ENCODE data around the gene TRPV4. TPM values are rescaled to one million over a fixed set of nuclear protein-coding genes. Genes with fewer than 3 reads are reported as not detected.

TRPV4 gene
- polyA plus RNA-seq, 1 experiment: 5.2 TPM

DNA sequence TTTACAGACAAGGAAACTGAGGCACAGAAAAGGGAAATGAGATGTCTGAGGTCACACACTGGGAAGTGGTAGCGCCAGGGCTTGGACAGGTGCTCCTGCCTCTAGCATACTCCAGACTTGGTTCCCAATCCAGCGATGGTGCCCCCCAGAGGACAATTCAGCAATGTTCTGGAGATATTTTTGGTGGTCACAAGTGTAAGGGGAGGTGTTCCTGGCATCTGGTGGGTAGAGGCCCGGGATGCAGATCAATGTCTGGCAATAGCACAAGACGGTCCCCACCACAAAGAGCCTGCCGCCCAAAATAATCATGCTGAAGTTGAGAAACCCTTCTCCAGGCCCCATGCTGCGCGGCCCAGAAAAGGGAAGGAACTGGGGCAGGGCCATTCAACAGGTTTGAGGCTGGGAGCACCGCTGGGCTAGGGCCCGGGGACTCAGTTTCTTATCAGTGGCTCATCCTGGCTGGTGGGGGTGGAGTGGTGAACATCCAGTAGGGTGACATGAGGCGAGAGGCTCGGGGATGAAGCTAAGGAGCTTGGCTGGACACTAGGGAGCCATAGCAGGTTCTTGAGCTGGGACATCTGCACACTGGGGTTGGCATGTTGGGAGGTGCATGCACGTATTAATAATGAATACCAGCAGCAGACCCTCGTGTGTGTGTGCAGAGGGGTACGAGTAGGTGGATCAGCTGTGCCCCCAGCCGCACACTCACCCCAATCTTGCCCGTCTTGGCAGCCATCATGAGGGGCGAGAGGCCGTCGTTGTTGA is 35.1 kb downstream of the TRPV4 start:
- Histone ChIP-seq H3K9me3 (ENCODE audit: control insufficient read depth, insufficient read depth, low read length) (no peaks in the 10 kb centered on the region; the same call in 1 of the 2 replicates), H3K27ac (ENCODE audit: low read depth, low read length) (no peak overlapping the region), H3K27me3 (ENCODE audit: control insufficient read depth, insufficient read depth, low read length) (no peaks in the 10 kb centered on the region), H3K4me3 (ENCODE audit: low read depth, low read length) (no peak overlapping the region)
- no peak for DNase-seq (ENCODE audit: low read depth, low spot score)
- ChIA-PET CTCF (no interaction called here), POLR2A (no interaction called here)
- TF ChIP-seq CTCF (IDR thresholded peaks at IDR 0.05; ENCODE audit: low read depth, low read length): 0 out of 2 replicates have a peak, but pooled peaks have one; percentile 9

GRCh38 chr12:109796057-109796456 is 37.1 kb downstream of the TRPV4 start:
- no peak for DNase-seq (ENCODE audit: low read depth, low spot score)
- Histone ChIP-seq H3K27me3 (ENCODE audit: control insufficient read depth, insufficient read depth, low read length) (no peaks in the 10 kb centered on the region), H3K4me3 (ENCODE audit: low read depth, low read length) (no peak overlapping the region), H3K27ac (ENCODE audit: low read depth, low read length) (no peak overlapping the region), H3K9me3 (ENCODE audit: control insufficient read depth, insufficient read depth, low read length) (no peaks in the 10 kb centered on the region; the same call in 1 of the 2 replicates)
- CTCF ChIA-PET: interaction anchor here (0.6 to 2.5 kb wide), 3 partner anchors 9 to 200 kb away, joined by 3 to 32 read pairs (median 9); no protein-coding TSS in a partner anchor
- POLR2A ChIA-PET: no interaction called here
- TF ChIP-seq CTCF (IDR thresholded peaks at IDR 0.05; ENCODE audit: low read depth, low read length): no peak

- DNase-seq (ENCODE audit: low read depth, low spot score): no peak
- H3K27me3 ChIP-seq (ENCODE audit: control insufficient read depth, insufficient read depth, low read length): no peaks in the 10 kb centered on the region
- TF ChIP-seq CTCF (IDR thresholded peaks at IDR 0.05; ENCODE audit: low read depth, low read length): no peak
- CTCF ChIA-PET: interaction anchor here (0.7 to 2.5 kb wide), 3 partner anchors 10 to 56 kb away, joined by 5 to 32 read pairs (median 9); no protein-coding TSS in a partner anchor
- H3K4me3 ChIP-seq (ENCODE audit: low read depth, low read length): no peak overlapping the region
- POLR2A ChIA-PET: interaction anchor here (0.6 kb wide), 1 partner anchor 245 kb away, joined by 6 read pairs; no protein-coding TSS in a partner anchor
- no peak overlapping the region for H3K27ac ChIP-seq (ENCODE audit: low read depth, low read length)
- no peaks in the 10 kb centered on the region; the same call in 1 of the 2 replicates for H3K9me3 ChIP-seq (ENCODE audit: control insufficient read depth, insufficient read depth, low read length)
Measured at GRCh38 chr12:109795023-109795422, 38.2 kb downstream of the TRPV4 start.

DNA sequence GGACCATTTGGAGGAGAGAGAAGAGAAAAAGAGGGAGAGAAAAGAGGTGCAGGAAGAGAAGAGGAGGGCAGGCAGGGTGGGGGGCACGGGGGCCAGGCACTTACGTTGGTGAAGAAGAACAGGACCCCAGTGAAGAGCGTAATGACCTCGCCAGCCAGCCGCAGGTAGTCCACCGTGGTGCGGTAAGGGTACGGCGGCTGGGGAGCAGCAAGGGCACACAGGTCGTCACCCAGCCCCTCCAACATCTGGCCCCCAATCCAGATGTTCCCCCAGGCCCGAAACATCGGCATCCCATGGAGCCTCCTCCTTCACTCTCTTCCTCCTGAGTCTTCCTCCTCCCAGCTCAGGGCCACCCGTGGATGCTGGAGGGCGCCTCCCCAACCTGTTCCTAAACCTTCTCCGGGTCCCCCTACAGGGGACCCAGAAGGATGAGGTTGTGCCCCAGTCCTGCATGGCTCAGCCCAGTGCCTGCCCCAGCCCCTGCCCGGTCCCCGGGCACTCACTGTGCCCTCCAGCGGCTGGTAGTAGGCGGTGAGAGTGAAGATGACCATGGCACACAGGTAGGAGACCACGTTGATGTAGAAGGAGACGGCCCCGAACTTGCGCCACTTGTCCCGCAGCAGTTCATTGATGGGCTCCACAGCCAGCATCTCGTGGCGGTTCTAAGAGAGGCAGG is 39.2 kb downstream of the TRPV4 start:
- H3K4me3 ChIP-seq (ENCODE audit: low read depth, low read length): no peak overlapping the region
- ChIA-PET POLR2A (no interaction called here), CTCF (interaction anchor here (2.5 kb wide), 1 partner anchor 11 kb away, joined by 32 read pairs; no protein-coding TSS in a partner anchor)
- no peak overlapping the region for H3K27ac ChIP-seq (ENCODE audit: low read depth, low read length)
- no peak for TF ChIP-seq CTCF (IDR thresholded peaks at IDR 0.05; ENCODE audit: low read depth, low read length)
- DNase-seq (ENCODE audit: low read depth, low spot score): no peak
- no peaks in the 10 kb centered on the region; the same call in 1 of the 2 replicates for H3K9me3 ChIP-seq (ENCODE audit: control insufficient read depth, insufficient read depth, low read length)
- no peaks in the 10 kb centered on the region for H3K27me3 ChIP-seq (ENCODE audit: control insufficient read depth, insufficient read depth, low read length)

DNA sequence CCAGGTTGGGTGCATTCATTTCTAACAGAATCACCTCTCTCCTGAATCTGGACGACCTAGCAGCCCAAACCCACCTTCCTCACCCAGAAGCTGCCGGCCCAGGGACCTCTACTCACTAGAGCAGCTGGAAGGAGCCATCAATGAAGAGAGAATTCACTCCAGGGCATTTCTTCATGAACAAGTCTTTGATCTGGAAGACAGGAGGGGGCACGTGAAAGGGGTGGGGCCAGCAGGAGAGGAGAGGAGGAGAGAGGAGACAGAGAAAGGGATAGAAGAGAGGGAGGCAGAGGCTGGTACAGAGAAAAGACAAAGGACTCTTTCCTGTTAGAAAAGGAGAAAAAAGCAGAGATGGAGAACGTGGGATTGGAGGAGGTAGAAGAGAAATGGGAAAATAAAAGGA is 39.8 kb downstream of the TRPV4 start:
- no peak overlapping the region for H3K4me3 ChIP-seq (ENCODE audit: low read depth, low read length)
- no peak for TF ChIP-seq CTCF (IDR thresholded peaks at IDR 0.05; ENCODE audit: low read depth, low read length)
- POLR2A ChIA-PET: no interaction called here
- CTCF ChIA-PET: interaction anchor here (0.7 kb wide), 1 partner anchor 12 kb away, joined by 3 read pairs; no protein-coding TSS in a partner anchor
- H3K27me3 ChIP-seq (ENCODE audit: control insufficient read depth, insufficient read depth, low read length): no peaks in the 10 kb centered on the region
- H3K27ac ChIP-seq (ENCODE audit: low read depth, low read length): no peak overlapping the region
- H3K9me3 ChIP-seq (ENCODE audit: control insufficient read depth, insufficient read depth, low read length): no peaks in the 10 kb centered on the region; the same call in 1 of the 2 replicates
- DNase-seq (ENCODE audit: low read depth, low spot score): no peak

Data from AG04450 (cell line).